Measurements from ENCODE around the gene GTF3A. TPM values are rescaled to one million over a fixed set of nuclear protein-coding genes. Genes with fewer than 3 reads are reported as not detected.
"Not testable (repeated sequence)": the region's sequence is repeated elsewhere in the genome, so short reads cannot be mapped to it uniquely, and the experiment has no call there.

The GTF3A gene
- 108 and 127 TPM in 2 replicates for total RNA-seq (2014; rRNA removed; shearing (Covaris generic))
- 90.0 and 96.9 TPM in 2 replicates for polyA plus RNA-seq (2015; cell fraction: cytosol; rRNA removed)
- 26.1 and 29.4 TPM in 2 replicates for polyA plus RNA-seq (2015; cell fraction: nucleus; rRNA removed)

- DNase-seq (ENCODE audit: low read depth): peak; percentile 83
Measured at GRCh38 chr13:27424246-27425157, at the start of gene GTF3A. Gene GTF3A (plus strand): TSS chr13:27424619.

GRCh38 chr13:27374650-27375049 is 49.8 kb upstream of the GTF3A start:
- DNase-seq (ENCODE audit: low read depth): peak; percentile 74

- peak; percentile 59 for DNase-seq (ENCODE audit: low read depth)
Measured at GRCh38 chr13:27375686-27376326, 48.6 kb upstream of the GTF3A start.

GRCh38 chr13:27379126-27379525 is 45.3 kb upstream of the GTF3A start:
- DNase-seq (ENCODE audit: low read depth): no peak

DNA sequence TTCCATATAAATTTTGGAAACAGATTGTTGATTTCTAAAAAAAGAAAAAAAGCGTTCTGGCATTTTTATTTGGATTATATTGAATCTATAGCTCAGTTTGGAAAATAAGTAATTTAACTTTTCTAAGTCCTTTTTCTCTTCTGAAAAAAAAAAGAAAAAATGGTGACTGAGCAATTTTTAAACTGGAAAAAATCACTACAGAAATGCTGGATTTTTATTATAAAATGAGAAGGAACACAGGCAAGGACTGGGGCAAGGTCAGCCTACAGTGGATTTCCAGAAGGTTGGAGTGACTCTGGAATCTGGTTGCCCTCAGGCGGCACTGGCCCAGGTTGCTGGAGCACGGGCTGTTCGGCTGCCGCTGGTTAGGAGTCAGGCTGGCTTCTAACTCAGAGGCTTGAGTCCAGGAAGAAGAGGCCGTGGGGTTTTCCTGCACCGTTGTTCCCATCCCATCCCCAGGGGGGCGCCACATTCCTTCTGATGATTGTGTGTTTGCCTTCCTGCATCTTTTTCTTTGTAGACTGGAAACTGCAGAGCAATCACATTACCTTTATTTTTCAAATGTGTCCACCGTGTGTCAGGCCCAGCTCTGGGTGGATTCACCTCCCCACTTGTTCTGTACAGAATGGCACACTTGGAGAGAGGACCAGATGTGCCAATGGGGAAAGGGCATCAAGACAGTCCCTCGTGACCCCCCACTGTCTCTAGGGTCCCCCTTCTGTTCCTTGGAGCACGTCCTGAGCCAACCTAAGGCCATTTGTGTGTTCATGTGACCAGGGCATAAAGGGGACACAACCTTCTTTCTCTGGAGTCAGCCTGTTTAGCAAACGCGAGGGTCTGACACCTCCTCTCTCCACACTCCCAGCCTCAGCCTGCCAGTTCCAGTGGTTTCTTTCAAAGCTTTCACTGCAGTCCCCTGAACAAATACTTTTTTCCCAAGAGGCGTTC is 44.5 kb upstream of the GTF3A start:
- peak; percentile 64 for DNase-seq (ENCODE audit: low read depth)

- DNase-seq (ENCODE audit: low read depth): no peak
Measured at GRCh38 chr13:27381601-27382000, 42.8 kb upstream of the GTF3A start.

DNA sequence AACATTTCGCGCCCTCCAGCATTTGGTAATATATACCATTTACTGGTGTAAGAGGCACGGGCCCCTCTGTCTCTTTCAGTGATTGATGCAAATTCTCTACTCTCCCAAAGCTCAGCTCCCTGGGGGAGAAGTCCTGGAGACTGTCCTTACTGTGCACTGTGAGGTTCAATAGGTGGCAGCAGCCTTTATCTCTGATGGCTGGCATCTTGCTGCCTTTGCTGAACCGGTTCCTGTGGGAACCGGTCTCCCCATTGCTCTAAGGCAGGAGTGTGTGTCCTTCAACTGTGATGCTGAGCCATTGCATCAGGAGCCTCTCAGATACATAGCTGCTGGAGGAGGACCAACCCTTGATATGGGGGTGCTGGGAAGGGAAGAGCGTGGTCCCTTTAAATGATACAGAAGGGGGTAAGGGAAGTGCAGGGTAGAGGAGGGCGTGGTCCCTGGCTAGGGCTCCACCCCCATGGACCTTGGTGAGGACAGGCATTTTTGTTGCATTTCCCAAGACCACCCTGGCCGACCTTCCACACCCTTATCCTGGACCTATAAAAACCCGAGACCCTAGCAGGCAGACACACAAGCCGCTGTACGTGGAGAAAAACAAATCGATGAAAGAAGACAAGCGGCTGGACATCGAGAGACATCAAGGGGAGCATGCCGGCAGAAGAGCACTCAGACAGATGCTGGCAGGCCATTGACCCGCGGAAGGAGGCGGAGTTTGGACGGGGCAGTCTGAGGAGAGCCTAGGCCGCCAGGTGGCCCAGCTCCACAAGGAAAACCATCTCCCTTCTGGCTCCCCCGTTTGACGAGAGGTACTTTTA is 41.1 kb upstream of the GTF3A start:
- DNase-seq (ENCODE audit: low read depth): no peak

- no peak for DNase-seq (ENCODE audit: low read depth)
Measured at GRCh38 chr13:27384285-27384684, 40.1 kb upstream of the GTF3A start.

DNA sequence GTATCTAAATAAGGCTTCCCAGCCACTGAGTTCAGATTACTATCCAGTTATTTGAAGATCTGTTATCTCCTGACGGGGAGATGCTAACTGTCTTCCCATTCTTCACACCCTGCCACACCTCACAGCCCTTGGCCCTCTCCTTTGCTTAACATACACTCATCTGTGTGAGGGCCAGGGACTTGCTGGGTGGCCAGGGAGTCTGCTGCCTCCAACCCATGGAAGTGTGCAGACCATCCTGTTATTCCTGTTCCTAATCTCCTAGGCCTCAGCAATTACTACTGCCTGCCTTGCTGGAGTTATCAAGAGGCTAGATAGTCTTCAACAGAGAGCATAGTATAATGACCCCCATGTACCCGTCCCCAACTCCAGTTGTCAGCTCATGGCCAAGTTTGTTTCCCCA is 36.2 kb upstream of the GTF3A start:
- no peak for DNase-seq (ENCODE audit: low read depth)

DNA sequence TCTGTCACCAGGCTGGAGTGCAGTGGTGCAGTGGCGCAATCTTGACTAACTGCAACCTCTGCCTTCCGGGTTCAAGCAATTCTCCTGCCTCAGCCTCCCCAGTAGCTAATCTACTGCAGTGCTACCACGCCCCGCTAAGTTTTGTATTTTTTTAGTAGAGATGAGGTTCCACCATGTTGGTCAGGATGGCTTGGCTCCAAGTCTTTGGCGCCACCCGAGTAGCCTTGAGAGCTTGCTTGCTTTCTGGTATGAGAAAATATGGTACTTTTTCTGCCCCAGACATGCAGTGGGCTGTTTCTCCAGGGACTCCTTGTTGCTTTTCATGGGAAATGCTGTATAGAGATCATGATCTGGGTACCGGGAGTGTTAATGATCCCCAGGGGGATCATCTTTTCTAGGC is 34.5 kb upstream of the GTF3A start:
- no peak for DNase-seq (ENCODE audit: low read depth)

GRCh38 chr13:27391471-27391870 is 32.9 kb upstream of the GTF3A start:
- no peak for DNase-seq (ENCODE audit: low read depth)

- no peak for DNase-seq (ENCODE audit: low read depth)
Measured at GRCh38 chr13:27393101-27393500, 31.3 kb upstream of the GTF3A start.

DNA sequence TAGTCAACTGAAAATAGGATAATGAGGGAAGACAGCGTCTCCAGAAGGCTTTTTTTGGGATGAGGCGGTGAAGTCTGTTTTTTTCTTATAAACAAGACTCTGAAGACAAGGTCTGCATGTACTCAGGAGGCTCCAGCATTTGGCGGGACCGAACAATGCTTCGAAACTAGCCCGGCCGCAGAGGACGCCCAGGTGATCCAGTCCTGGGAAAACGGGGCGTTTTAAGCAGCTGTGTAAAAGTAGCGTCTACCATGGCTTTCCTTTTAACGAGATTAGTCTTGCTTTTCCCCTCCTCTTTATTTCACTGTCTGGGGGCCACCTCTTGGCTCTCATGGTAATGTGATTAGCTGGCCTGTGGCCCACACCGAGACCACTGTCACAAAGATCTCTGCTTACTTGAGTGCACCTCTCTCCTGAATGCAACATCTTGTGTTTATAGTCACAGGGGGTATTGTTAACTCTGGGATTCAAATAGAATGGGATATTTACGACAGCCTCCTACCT is 29.4 kb upstream of the GTF3A start:
- DNase-seq (ENCODE audit: low read depth): no peak

DNA sequence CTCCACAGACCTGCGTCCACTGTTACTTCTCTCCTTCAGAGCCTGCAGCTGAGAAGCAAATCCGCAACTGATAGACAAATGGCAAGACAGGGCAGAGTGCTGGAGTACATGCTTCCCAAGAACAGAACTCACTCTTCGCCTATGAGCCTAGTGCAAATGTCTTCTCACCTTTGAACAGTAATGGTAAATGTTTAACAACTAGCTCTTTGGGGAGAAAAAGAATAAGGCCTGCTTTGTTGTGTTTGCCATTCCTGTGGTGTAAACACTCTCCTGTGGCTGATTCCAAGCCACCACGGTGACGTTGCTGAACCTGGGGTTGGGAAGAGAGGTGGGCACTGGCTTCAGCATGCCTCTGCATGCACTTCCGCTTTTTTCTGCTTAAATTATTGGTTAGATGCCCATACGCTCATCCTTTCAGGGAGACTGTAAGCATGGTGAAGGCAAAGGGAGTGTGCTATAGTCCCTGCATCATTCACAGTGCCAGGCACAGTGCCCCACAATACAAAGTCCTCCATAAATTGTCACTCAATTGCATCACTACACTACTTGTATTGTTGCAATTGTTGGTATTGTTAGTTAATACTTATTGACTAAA is 28.1 kb upstream of the GTF3A start:
- DNase-seq (ENCODE audit: low read depth): no peak

- DNase-seq (ENCODE audit: low read depth): no peak
Measured at GRCh38 chr13:27398360-27398759, 26.1 kb upstream of the GTF3A start.

DNA sequence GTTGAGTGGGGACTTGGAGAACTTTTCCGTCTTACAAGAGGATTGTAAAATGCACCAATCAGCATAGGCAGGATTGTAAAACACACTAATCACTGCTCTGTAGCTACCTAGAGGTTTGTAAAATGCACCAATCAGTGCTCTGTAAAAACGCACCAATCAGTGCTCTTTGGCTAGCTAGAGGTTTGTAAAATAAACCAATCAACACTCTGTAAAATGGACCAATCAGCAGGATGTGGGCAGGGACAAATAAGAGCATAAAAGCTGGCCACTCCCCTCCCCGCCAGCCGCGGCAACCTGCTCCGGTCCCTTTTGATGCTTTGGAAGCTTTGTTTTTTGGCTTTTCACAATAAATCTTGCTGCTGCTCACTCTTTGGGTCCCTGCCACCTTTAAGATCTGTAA is 24.0 kb upstream of the GTF3A start:
- DNase-seq (ENCODE audit: low read depth): not testable (repeated sequence)

GRCh38 chr13:27401210-27401609 is 23.2 kb upstream of the GTF3A start:
- no peak for DNase-seq (ENCODE audit: low read depth)

- DNase-seq (ENCODE audit: low read depth): peak; percentile 46
Measured at GRCh38 chr13:27403203-27403678, 21.2 kb upstream of the GTF3A start.

DNA sequence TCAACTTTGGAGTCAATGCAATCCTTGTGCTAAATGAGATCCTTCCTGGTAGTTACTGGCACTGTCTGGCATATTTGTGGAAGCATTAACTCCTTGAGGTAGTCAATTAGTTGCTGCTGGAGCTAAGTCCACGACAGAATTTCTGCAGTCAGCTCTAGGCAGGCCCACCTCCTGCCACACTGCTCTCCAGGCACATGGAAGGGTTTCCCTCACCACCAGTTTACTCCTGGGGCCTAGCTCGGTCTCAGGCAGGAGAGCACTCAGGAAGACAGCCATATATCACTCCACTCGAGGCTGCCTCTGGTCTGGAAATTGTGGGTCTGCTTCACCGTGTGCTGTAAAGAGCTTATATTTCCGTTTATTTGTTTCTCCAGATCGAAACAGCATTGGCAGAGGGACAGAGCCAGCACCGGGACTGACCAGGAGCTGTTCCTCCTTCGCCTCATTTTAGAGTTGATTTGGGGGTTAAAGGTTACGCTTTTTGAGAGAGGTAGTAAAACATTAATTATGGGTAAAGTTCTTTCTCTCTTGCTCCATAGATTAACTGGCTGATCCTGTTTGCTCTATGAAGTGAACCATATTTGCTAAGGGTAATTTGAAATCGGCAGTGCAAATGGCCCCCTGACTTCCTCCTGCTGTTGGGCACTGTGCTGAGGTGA is 20.6 kb upstream of the GTF3A start:
- no peak for DNase-seq (ENCODE audit: low read depth)
